Measurements from ENCODE around the gene TAB3.

TAB3 gene, protein sequence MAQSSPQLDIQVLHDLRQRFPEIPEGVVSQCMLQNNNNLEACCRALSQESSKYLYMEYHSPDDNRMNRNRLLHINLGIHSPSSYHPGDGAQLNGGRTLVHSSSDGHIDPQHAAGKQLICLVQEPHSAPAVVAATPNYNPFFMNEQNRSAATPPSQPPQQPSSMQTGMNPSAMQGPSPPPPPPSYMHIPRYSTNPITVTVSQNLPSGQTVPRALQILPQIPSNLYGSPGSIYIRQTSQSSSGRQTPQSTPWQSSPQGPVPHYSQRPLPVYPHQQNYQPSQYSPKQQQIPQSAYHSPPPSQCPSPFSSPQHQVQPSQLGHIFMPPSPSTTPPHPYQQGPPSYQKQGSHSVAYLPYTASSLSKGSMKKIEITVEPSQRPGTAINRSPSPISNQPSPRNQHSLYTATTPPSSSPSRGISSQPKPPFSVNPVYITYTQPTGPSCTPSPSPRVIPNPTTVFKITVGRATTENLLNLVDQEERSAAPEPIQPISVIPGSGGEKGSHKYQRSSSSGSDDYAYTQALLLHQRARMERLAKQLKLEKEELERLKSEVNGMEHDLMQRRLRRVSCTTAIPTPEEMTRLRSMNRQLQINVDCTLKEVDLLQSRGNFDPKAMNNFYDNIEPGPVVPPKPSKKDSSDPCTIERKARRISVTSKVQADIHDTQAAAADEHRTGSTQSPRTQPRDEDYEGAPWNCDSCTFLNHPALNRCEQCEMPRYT

GRCh38 chrX:30889147-30890140 is at the start of gene TAB3:
Gene TAB3, minus strand, starts transcription at chrX:30889254. Its CDS starts 29,666 bp downstream, at chrX:30859588.
- DNase-seq (ENCODE audit: low spot score): peak; percentile 91

DNA sequence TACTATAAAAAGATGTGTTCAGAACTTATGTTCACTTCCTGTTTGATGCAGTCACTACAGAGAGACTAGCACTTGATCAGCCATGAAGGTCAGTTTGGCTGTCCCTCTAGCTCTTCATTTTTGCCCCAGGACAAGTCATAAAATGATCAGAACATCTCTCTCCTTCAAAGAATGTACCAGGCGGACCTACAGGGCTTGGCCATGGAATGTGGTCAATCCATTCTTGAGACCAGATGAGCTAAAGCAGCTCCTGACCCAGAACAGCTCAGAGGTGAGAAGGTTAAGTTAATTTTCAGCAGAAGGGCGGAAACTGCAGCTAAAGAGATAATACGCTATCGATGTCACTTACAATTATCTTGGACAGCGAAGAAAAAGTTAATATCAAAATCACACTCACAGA is 49.2 kb upstream of the TAB3 start:
- no peak for DNase-seq (ENCODE audit: low spot score)

GRCh38 chrX:30935985-30936384 is 46.9 kb upstream of the TAB3 start:
- peak; percentile 48 for DNase-seq (ENCODE audit: low spot score)

- no peak for DNase-seq (ENCODE audit: low spot score)
Measured at GRCh38 chrX:30931920-30932319, 42.9 kb upstream of the TAB3 start.

- no peak for DNase-seq (ENCODE audit: low spot score)
Measured at GRCh38 chrX:30930679-30931078, 41.6 kb upstream of the TAB3 start.

GRCh38 chrX:30930143-30930542 is 41.1 kb upstream of the TAB3 start:
- no peak for DNase-seq (ENCODE audit: low spot score)

DNA sequence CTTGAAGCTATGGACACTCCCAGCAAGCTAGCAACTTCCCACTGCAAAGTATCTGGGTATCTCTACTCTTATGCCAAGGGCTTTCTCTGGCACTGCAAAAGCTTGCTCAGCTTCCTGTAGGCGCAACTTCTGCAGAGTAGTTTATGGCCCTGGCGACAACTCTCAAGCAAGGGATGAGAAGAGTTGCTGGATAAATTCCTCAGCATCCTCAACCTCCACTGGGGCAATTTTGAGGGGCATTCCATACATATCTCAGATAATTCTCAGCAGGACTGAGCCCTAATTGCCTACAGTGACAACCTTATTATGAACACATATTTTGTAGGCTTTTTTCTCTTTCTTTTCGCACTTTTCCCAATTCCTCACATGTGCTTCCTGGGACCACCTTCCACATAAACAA is 31.2 kb upstream of the TAB3 start:
- no peak for DNase-seq (ENCODE audit: low spot score)

DNA sequence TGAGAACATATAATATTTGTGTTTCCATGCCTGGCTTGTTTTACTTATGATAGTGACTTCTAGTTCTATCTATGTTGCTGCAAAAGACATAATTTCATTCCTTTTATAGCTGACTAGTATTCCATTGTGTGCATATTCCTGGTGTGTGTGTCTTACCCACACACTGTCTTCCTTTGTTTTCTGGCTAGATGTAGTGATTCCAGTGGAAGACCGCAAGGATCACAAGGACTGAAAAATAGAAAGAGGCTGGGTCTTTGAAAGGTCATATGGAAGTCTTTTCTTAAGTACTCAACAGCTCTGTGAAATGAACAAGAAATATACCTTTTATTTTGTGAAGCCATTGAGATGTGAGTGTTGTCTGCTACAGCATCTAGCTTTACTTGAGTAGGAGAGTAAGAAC is 29.4 kb upstream of the TAB3 start:
- no peak for DNase-seq (ENCODE audit: low spot score)

- DNase-seq (ENCODE audit: low spot score): no peak
Measured at GRCh38 chrX:30913492-30913891, 24.4 kb upstream of the TAB3 start.

- DNase-seq (ENCODE audit: low spot score): no peak
Measured at GRCh38 chrX:30910124-30910860, 21.2 kb upstream of the TAB3 start.

DNA sequence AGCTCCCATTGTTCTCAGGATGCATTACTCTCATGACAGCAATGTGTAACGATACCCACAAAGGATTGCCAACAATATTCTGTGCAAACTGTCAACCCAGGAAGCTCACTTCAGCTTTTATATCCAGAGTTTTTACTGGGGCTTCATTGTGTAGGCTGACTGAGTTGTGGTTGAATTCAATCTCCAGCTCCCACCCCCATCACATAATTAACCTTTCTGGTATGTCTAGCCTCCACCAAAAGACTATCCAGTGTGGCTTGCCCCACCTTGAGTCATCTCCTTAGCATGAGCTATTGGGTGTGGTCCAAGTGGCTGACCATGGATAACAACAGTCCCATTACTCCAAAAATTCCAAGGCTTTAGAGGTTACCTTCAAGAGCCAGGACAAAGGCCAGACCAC is 17.7 kb upstream of the TAB3 start:
- DNase-seq (ENCODE audit: low spot score): no peak

- no peak for DNase-seq (ENCODE audit: low spot score)
Measured at GRCh38 chrX:30905321-30905720, 16.3 kb upstream of the TAB3 start.

DNA sequence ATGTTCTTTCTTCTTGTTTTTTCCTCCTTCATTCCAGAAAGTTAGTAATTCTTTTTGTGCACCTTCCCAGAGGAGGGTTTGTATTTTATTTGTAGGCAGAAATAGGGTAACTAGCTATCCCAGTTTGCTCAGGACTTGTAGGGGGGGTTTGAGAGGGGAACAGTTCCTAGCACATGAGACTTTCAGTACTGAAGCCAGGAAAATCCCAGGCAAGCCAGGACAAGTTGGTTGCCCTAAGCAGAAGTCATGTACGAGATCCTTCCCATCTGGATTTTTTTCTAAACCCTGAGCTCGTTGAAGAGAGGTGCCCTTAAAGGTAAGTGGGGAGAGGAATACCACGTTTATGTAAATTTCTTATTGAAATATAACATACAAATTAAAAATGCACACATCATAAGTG is 15.6 kb upstream of the TAB3 start:
- DNase-seq (ENCODE audit: low spot score): no peak

GRCh38 chrX:30904186-30904585 is 15.1 kb upstream of the TAB3 start:
- DNase-seq (ENCODE audit: low spot score): no peak

DNA sequence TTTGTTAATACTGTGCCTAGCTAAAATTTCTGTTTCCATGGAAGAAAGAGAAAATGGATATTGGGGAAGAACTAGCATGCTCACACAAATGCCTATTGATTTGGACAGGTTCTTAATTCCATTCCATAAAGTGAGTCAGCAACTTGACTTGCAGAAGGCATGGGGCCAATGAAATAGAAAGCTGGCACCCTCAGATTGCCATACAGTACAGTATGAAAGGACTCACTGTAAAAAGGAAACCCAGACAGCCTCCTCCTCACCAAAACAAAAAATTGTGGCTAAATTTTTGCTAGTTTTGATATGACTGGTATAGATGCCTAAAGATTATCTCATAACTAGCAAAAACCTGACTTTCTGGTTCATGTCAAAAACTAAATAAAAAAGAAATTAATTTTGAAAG is 11.2 kb upstream of the TAB3 start:
- no peak for DNase-seq (ENCODE audit: low spot score)

GRCh38 chrX:30898886-30899285 is 9.8 kb upstream of the TAB3 start:
- no peak for DNase-seq (ENCODE audit: low spot score)

GRCh38 chrX:30895370-30895769 is 6.3 kb upstream of the TAB3 start:
- no peak for DNase-seq (ENCODE audit: low spot score)

GRCh38 chrX:30893206-30893605 is 4.2 kb upstream of the TAB3 start:
- no peak for DNase-seq (ENCODE audit: low spot score)

- no peak for DNase-seq (ENCODE audit: low spot score)
Measured at GRCh38 chrX:30892591-30892990, 3.5 kb upstream of the TAB3 start.

GRCh38 chrX:30888526-30889146 is 418 bp downstream of the TAB3 start:
- no peak for DNase-seq (ENCODE audit: low spot score)

DNA sequence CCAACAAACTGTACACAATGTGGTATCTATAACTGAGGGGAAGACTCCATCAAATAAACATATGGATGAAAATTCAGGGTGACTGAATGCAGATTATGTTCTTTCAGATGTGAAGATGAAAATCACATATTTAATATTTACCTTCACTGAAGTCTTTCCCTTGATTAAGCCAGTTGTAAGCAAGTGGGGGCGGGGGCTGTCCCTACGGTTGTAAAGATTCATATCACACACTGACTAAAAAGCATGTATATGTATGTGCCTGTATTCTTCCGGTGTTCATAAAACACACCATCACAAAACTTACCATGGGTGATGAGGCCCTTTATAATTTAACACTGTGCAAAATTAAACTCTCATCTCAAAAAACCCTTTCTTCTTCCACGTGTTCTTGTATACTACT is 1.3 kb downstream of the TAB3 start:
- DNase-seq (ENCODE audit: low spot score): no peak
